Sigmoid colon (tissue), 7 donors: ENCODE measurements around the gene HDHD2. TPM values are rescaled to one million over a fixed set of nuclear protein-coding genes. Genes with fewer than 3 reads are reported as not detected.

Experiments
- DNase-seq: peaks from one replicate; pipeline ENCODE4 v3.0.0-alpha.2; 2019
- H3K27ac ChIP-seq, 4 donors: fragments of 200-600 bp; sonication (generic); one replicate each; pipeline ENCODE4 v1.5.1; 2016 to 2019; ENCODE audit warnings: mild to moderate bottlenecking in 1 of 4
- H3K27me3 ChIP-seq, 3 donors: fragments of 200-600 bp; sonication (generic); one replicate each; pipeline ENCODE4 v1.5.1; 2019; ENCODE audit warnings: mild to moderate bottlenecking in 1 of 3
- H3K36me3 ChIP-seq, 4 donors: fragments of 200-600 bp; sonication (generic); one replicate each; pipeline ENCODE4 v1.5.1; 2016 to 2019
- H3K4me1 ChIP-seq, 4 donors: fragments of 200-600 bp; sonication (generic); one replicate each; pipeline ENCODE4 v1.5.1; 2017 to 2019
- H3K4me3 ChIP-seq, 4 donors: fragments of 200-600 bp; sonication (generic); one replicate each; pipeline ENCODE4 v1.5.1; 2017 to 2019; ENCODE audit warnings: mild to moderate bottlenecking in 2 of 4, moderate library complexity in 1 of 4
- H3K9me3 ChIP-seq, 4 donors: fragments of 200-600 bp in 3 of 4; sonication (generic) in 3 of 4; one replicate each; pipeline versions ENCODE4 v1.5.1 to v1.6.1; 2013 to 2019
- CTCF ChIP-seq, 4 experiments: fragments of 450-650 bp in 3 of 4; fragments of 200-600 bp in 1 of 4; IDR thresholded peaks; one replicate each; pipeline ENCODE4 v1.5.1; 2016 to 2019; ENCODE audit warnings: antibody characterized with exemption in 4 of 4, mild to moderate bottlenecking in 3 of 4, moderate library complexity in 2 of 4
- EP300 ChIP-seq, 4 donors: sonication (generic); formaldehyde crosslinking; IDR thresholded peaks; one replicate each; pipeline ENCODE4 v1.6.1; 2017; ENCODE audit warnings: antibody characterized with exemption in 4 of 4
- POLR2A ChIP-seq, 2 donors: fragments of 450-650 bp; IDR thresholded peaks; one replicate each; pipeline ENCODE4 v1.6.1; 2016; ENCODE audit warnings: antibody characterized with exemption in 2 of 2, mild to moderate bottlenecking in 2 of 2, moderate library complexity in 2 of 2
- POLR2AphosphoS5 ChIP-seq, 4 donors: sonication (generic); formaldehyde crosslinking; IDR thresholded peaks; one replicate each; pipeline ENCODE4 v1.6.1; 2017; ENCODE audit warnings: antibody characterized with exemption in 4 of 4
- WGBS, 2 donors: extraction: QIAGEN DNeasy Blood & Tissue Kit; methylation state at CpG; one replicate each; pipeline ENCODE4 v1.1.7; 2013; 5-methylcytosine and 5-hydroxymethylcytosine counted together
- intact Hi-C: fragments of 100-400 bp; cut with DNase I; formaldehyde crosslinking; loops from one replicate; pipeline ENCODE4 v1.15.1; 2023
- polyA plus RNA-seq, 3 donors: library from polyadenylated mRNA; stranded (reverse); fragments of 200-250 nt; gene quantifications; one replicate each; pipeline ENCODE4 v1.2.3, GENCODE V29; 2013
- total RNA-seq, 4 donors: library from RNA; depleted of rRNA; stranded (reverse); fragments of >200 nt; gene quantifications; one replicate each; pipeline ENCODE4 v1.1.0, GENCODE V29; 2016
- donor health status: healthy with polysubstance abuse.
- donor health status: Bipolar disorder and iron deficiency.
- donor health status: healthy.

Gene HDHD2
- total and polyA plus RNA-seq, 7 donors = 21.0 to 34.0 (median 29.1) TPM

- Histone ChIP-seq H3K36me3 (peaks cover 4 to 90% (median 20%) of the 10 kb centered on the region in 4 donors), H3K27me3 (no peaks in the 10 kb centered on the region), H3K27ac (no peak overlapping the region), H3K9me3 (no peaks in the 10 kb centered on the region), H3K4me3 (no peak overlapping the region), H3K4me1 (no peaks in the 10 kb centered on the region)
- TF ChIP-seq CTCF (IDR thresholded peaks at IDR 0.05) (no peak), EP300 (IDR thresholded peaks at IDR 0.05) (no peak), POLR2A (IDR thresholded peaks at IDR 0.05) (no peak), POLR2AphosphoS5 (IDR thresholded peaks at IDR 0.05) (no peak)
- WGBS, 2 donors = 87 to 92% methylated on average over 3 of the region's 3 CpGs
- intact Hi-C loops = no loop called here
- DNase-seq = no peak
Observed at GRCh38 chr18:47108373-47108772, 41.9 kb downstream of the HDHD2 start.

- no peak overlapping the region for H3K4me3 ChIP-seq
- TF ChIP-seq CTCF (IDR thresholded peaks at IDR 0.05) = peak; percentile 32 to 66 (median 46)
- no peak for TF ChIP-seq POLR2A (IDR thresholded peaks at IDR 0.05)
- TF ChIP-seq POLR2AphosphoS5 (IDR thresholded peaks at IDR 0.05) = no peak
- no peak for TF ChIP-seq EP300 (IDR thresholded peaks at IDR 0.05)
- no peak overlapping the region for H3K27ac ChIP-seq
- WGBS, 2 donors = 35 to 42% methylated on average over 12 of the region's 12 CpGs
- no peaks in the 10 kb centered on the region for H3K27me3 ChIP-seq
- H3K36me3 ChIP-seq = peaks cover 0 to 14% (median 0%) of the 10 kb centered on the region in 4 donors
- H3K4me1 ChIP-seq = no peaks in the 10 kb centered on the region
- peak; percentile 63 for DNase-seq
- intact Hi-C loops = loop anchor here (2.0 to 5.0 kb wide), 2 partner anchors 104 to 647 kb away; no protein-coding TSS in a partner anchor
- no peaks in the 10 kb centered on the region for H3K9me3 ChIP-seq
Observed at GRCh38 chr18:47100212-47100831, 50.0 kb downstream of the HDHD2 start.

- H3K9me3 ChIP-seq = no peaks in the 10 kb centered on the region
- no peak overlapping the region for H3K4me3 ChIP-seq
- H3K4me1 ChIP-seq = no peaks in the 10 kb centered on the region
- H3K27ac ChIP-seq = no peak overlapping the region
- TF ChIP-seq EP300 (IDR thresholded peaks at IDR 0.05) = no peak
- no peak for TF ChIP-seq POLR2AphosphoS5 (IDR thresholded peaks at IDR 0.05)
- TF ChIP-seq CTCF (IDR thresholded peaks at IDR 0.05) = no peak
- TF ChIP-seq POLR2A (IDR thresholded peaks at IDR 0.05) = no peak
- intact Hi-C loops = no loop called here
- H3K27me3 ChIP-seq = no peaks in the 10 kb centered on the region
- DNase-seq = no peak
- 41 to 76% methylated on average over 3 of the region's 3 CpGs for WGBS, 2 donors
- no peaks in the 10 kb centered on the region for H3K36me3 ChIP-seq
Observed at GRCh38 chr18:47095810-47096209, 54.5 kb downstream of the HDHD2 start.

- H3K27ac ChIP-seq = no peak overlapping the region
- H3K9me3 ChIP-seq = no peaks in the 10 kb centered on the region
- H3K4me1 ChIP-seq = no peaks in the 10 kb centered on the region
- no peak for TF ChIP-seq POLR2AphosphoS5 (IDR thresholded peaks at IDR 0.05)
- no peaks in the 10 kb centered on the region for H3K36me3 ChIP-seq
- no peak overlapping the region for H3K4me3 ChIP-seq
- no peaks in the 10 kb centered on the region for H3K27me3 ChIP-seq
- no peak for DNase-seq
- intact Hi-C loops = no loop called here
- WGBS, 2 donors = 93 to 94% methylated on average over 5 of the region's 5 CpGs
Observed at GRCh38 chr18:47087676-47088075, 62.6 kb downstream of the HDHD2 start.

GRCh38 chr18:47081578-47081977, 68.7 kb downstream of the HDHD2 start:
- DNase-seq = no peak
- H3K4me3 ChIP-seq = no peak overlapping the region
- no peaks in the 10 kb centered on the region for H3K27me3 ChIP-seq
- intact Hi-C loops = no loop called here
- H3K27ac ChIP-seq = no peak overlapping the region
- H3K36me3 ChIP-seq = no peaks in the 10 kb centered on the region
- WGBS, 2 donors = 85 to 95% methylated on average over 2 of the region's 2 CpGs
- no peak for TF ChIP-seq EP300 (IDR thresholded peaks at IDR 0.05)
- no peak for TF ChIP-seq CTCF (IDR thresholded peaks at IDR 0.05)
- no peak for TF ChIP-seq POLR2AphosphoS5 (IDR thresholded peaks at IDR 0.05)
- no peak for TF ChIP-seq POLR2A (IDR thresholded peaks at IDR 0.05)
- no peaks in the 10 kb centered on the region for H3K9me3 ChIP-seq
- no peaks in the 10 kb centered on the region for H3K4me1 ChIP-seq
